Measurements from ENCODE around the gene SLC26A3.

The SLC26A3 gene

GRCh38 chr7:107818622-107819021, 15.6 kb upstream of the SLC26A3 start:
- Histone ChIP-seq H3K4me1 (ENCODE audit: control extremely low read depth in 1 of 4, control insufficient read depth in 4 of 4, insufficient read depth in 4 of 4, low read length in 3 of 4) (no peaks in the 10 kb centered on the region), H3K36me3 (ENCODE audit: control insufficient read depth in 4 of 4, insufficient read depth in 4 of 4, low read length in 3 of 4) (no peaks in the 10 kb centered on the region), H3K27me3 (replicated peaks in 2 of 5; ENCODE audit: control insufficient read depth in 4 of 5, insufficient read depth in 5 of 5, low read length in 4 of 5) (no peaks in the 10 kb centered on the region), H3K9me3 (ENCODE audit: control extremely low read depth in 1 of 5, control insufficient read depth in 4 of 5, insufficient read depth in 2 of 5, low read depth in 1 of 5, low read length in 4 of 5) (no peaks in the 10 kb centered on the region), H3K4me3 (ENCODE audit: control insufficient read depth in 1 of 7, extremely low read depth in 1 of 7, insufficient read depth in 4 of 7, low read depth in 2 of 7, low read length in 6 of 7) (no peak overlapping the region), H3K27ac (ENCODE audit: insufficient read depth in 1 of 2, low read depth in 1 of 2, low read length in 2 of 2, poor library complexity in 1 of 2, severe bottlenecking in 2 of 2) (no peak overlapping the region)
- no peak for DNase-seq
- WGBS (ENCODE audit: insufficient coverage): no CpG with 5 or more reads among the region's 2 CpGs
- CTCF ChIA-PET: no interaction called here
- POLR2A ChIA-PET: no interaction called here

DNA sequence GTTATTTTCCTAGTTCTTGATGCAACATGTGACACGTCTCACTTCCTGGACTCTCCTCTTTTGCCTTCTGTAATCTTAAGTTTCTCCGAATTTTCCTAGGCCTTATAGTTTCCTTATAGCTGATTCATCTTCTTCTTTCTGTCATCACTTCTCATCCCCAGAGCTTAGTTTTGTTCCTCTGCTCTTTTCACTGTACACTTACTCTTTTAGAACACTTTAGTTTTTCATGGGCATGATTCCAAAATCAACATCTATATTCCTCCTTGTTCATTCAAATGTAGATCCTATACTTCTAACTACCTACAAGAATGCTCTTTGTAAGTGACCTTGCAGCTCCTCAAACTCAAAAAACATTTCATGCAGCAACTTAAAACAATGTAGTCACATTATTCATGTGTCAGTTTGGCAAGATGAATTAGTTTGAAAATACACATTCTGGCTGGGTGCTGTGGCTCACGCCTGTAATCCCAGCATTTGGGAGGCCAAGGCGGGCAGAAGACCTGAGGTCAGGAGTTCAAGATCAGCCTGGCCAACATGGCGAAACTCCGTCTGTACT, 13.1 kb upstream of the SLC26A3 start:
- ChIA-PET POLR2A (no interaction called here), CTCF (no interaction called here)
- 96% methylated on average over 6 of the region's 6 CpGs for WGBS (ENCODE audit: insufficient coverage)
- no peaks in the 10 kb centered on the region for H3K27me3 ChIP-seq (replicated peaks in 2 of 5; ENCODE audit: control insufficient read depth in 4 of 5, insufficient read depth in 5 of 5, low read length in 4 of 5)
- H3K36me3 ChIP-seq (ENCODE audit: control insufficient read depth in 4 of 4, insufficient read depth in 4 of 4, low read length in 3 of 4): no peaks in the 10 kb centered on the region
- H3K4me3 ChIP-seq (ENCODE audit: control insufficient read depth in 1 of 7, extremely low read depth in 1 of 7, insufficient read depth in 4 of 7, low read depth in 2 of 7, low read length in 6 of 7): no peak overlapping the region
- no peak for DNase-seq
- H3K9me3 ChIP-seq (ENCODE audit: control extremely low read depth in 1 of 5, control insufficient read depth in 4 of 5, insufficient read depth in 2 of 5, low read depth in 1 of 5, low read length in 4 of 5): no peaks in the 10 kb centered on the region
- H3K27ac ChIP-seq (ENCODE audit: insufficient read depth in 1 of 2, low read depth in 1 of 2, low read length in 2 of 2, poor library complexity in 1 of 2, severe bottlenecking in 2 of 2): no peak overlapping the region
- no peaks in the 10 kb centered on the region for H3K4me1 ChIP-seq (ENCODE audit: control extremely low read depth in 1 of 4, control insufficient read depth in 4 of 4, insufficient read depth in 4 of 4, low read length in 3 of 4)

DNA sequence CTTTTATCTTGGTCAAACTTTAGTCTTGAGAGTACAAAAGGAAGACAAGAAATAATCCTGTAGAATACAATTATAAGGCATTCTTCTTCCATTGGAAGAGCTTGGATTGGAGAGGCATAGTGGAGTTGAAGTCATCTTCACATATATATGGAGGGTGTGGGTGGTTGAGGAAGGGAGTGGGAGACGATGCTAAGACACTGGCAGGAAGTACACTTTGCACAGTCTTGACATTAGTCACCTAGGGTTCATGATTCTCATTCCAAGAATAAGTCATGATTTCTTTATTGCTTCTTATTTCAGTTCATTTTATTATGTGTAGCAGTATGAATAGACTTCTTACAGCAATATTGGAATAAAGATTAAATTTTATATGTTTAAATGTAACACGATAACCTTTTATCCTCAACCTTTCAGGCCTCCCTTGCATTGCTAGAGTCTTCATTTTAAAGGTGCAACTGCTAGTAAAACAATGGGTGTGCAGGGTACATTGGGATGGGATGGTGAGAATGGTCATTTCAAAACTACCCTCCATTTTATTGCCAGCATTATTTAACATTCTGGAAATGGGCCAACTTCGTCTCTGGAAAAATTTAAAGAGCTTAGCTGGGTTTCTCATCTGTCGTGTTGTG, 12.3 kb upstream of the SLC26A3 start:
- Histone ChIP-seq H3K4me1 (ENCODE audit: control extremely low read depth in 1 of 4, control insufficient read depth in 4 of 4, insufficient read depth in 4 of 4, low read length in 3 of 4) (no peaks in the 10 kb centered on the region), H3K9me3 (ENCODE audit: control extremely low read depth in 1 of 5, control insufficient read depth in 4 of 5, insufficient read depth in 2 of 5, low read depth in 1 of 5, low read length in 4 of 5) (no peaks in the 10 kb centered on the region), H3K27ac (ENCODE audit: insufficient read depth in 1 of 2, low read depth in 1 of 2, low read length in 2 of 2, poor library complexity in 1 of 2, severe bottlenecking in 2 of 2) (no peak overlapping the region), H3K27me3 (replicated peaks in 2 of 5; ENCODE audit: control insufficient read depth in 4 of 5, insufficient read depth in 5 of 5, low read length in 4 of 5) (no peaks in the 10 kb centered on the region), H3K4me3 (ENCODE audit: control insufficient read depth in 1 of 7, extremely low read depth in 1 of 7, insufficient read depth in 4 of 7, low read depth in 2 of 7, low read length in 6 of 7) (no peak overlapping the region), H3K36me3 (ENCODE audit: control insufficient read depth in 4 of 4, insufficient read depth in 4 of 4, low read length in 3 of 4) (no peaks in the 10 kb centered on the region)
- no CpG with 5 or more reads among the region's 4 CpGs for WGBS (ENCODE audit: insufficient coverage)
- DNase-seq: no peak
- CTCF ChIA-PET: no interaction called here
- POLR2A ChIA-PET: no interaction called here

GRCh38 chr7:107813524-107813923, 10.5 kb upstream of the SLC26A3 start:
- ChIA-PET POLR2A (no interaction called here), CTCF (no interaction called here)
- no peak for DNase-seq
- Histone ChIP-seq H3K9me3 (ENCODE audit: control extremely low read depth in 1 of 5, control insufficient read depth in 4 of 5, insufficient read depth in 2 of 5, low read depth in 1 of 5, low read length in 4 of 5) (no peaks in the 10 kb centered on the region), H3K27me3 (replicated peaks in 2 of 5; ENCODE audit: control insufficient read depth in 4 of 5, insufficient read depth in 5 of 5, low read length in 4 of 5) (no peaks in the 10 kb centered on the region), H3K36me3 (ENCODE audit: control insufficient read depth in 4 of 4, insufficient read depth in 4 of 4, low read length in 3 of 4) (no peaks in the 10 kb centered on the region), H3K27ac (ENCODE audit: insufficient read depth in 1 of 2, low read depth in 1 of 2, low read length in 2 of 2, poor library complexity in 1 of 2, severe bottlenecking in 2 of 2) (no peak overlapping the region), H3K4me3 (ENCODE audit: control insufficient read depth in 1 of 7, extremely low read depth in 1 of 7, insufficient read depth in 4 of 7, low read depth in 2 of 7, low read length in 6 of 7) (no peak overlapping the region), H3K4me1 (ENCODE audit: control extremely low read depth in 1 of 4, control insufficient read depth in 4 of 4, insufficient read depth in 4 of 4, low read length in 3 of 4) (no peaks in the 10 kb centered on the region)
- 100% methylated on average over 2 of the region's 3 CpGs for WGBS (ENCODE audit: insufficient coverage)

GRCh38 chr7:107811934-107812333, 8.9 kb upstream of the SLC26A3 start:
- Histone ChIP-seq H3K4me3 (ENCODE audit: control insufficient read depth in 1 of 7, extremely low read depth in 1 of 7, insufficient read depth in 4 of 7, low read depth in 2 of 7, low read length in 6 of 7) (no peak overlapping the region), H3K36me3 (ENCODE audit: control insufficient read depth in 4 of 4, insufficient read depth in 4 of 4, low read length in 3 of 4) (no peaks in the 10 kb centered on the region), H3K4me1 (ENCODE audit: control extremely low read depth in 1 of 4, control insufficient read depth in 4 of 4, insufficient read depth in 4 of 4, low read length in 3 of 4) (no peaks in the 10 kb centered on the region), H3K9me3 (ENCODE audit: control extremely low read depth in 1 of 5, control insufficient read depth in 4 of 5, insufficient read depth in 2 of 5, low read depth in 1 of 5, low read length in 4 of 5) (no peaks in the 10 kb centered on the region), H3K27ac (ENCODE audit: insufficient read depth in 1 of 2, low read depth in 1 of 2, low read length in 2 of 2, poor library complexity in 1 of 2, severe bottlenecking in 2 of 2) (no peak overlapping the region), H3K27me3 (replicated peaks in 2 of 5; ENCODE audit: control insufficient read depth in 4 of 5, insufficient read depth in 5 of 5, low read length in 4 of 5) (no peaks in the 10 kb centered on the region)
- ChIA-PET CTCF (no interaction called here), POLR2A (no interaction called here)
- WGBS (ENCODE audit: insufficient coverage): 97% methylated on average over 3 of the region's 5 CpGs
- DNase-seq: no peak

- ChIA-PET POLR2A (no interaction called here), CTCF (interaction anchor here (0.7 kb wide), 1 partner anchor 58 kb away, joined by 3 read pairs; no protein-coding TSS in a partner anchor)
- Histone ChIP-seq H3K9me3 (ENCODE audit: control extremely low read depth in 1 of 5, control insufficient read depth in 4 of 5, insufficient read depth in 2 of 5, low read depth in 1 of 5, low read length in 4 of 5) (no peaks in the 10 kb centered on the region), H3K4me3 (ENCODE audit: control insufficient read depth in 1 of 7, extremely low read depth in 1 of 7, insufficient read depth in 4 of 7, low read depth in 2 of 7, low read length in 6 of 7) (no peak overlapping the region), H3K36me3 (ENCODE audit: control insufficient read depth in 4 of 4, insufficient read depth in 4 of 4, low read length in 3 of 4) (no peaks in the 10 kb centered on the region), H3K27ac (ENCODE audit: insufficient read depth in 1 of 2, low read depth in 1 of 2, low read length in 2 of 2, poor library complexity in 1 of 2, severe bottlenecking in 2 of 2) (no peak overlapping the region), H3K27me3 (replicated peaks in 2 of 5; ENCODE audit: control insufficient read depth in 4 of 5, insufficient read depth in 5 of 5, low read length in 4 of 5) (no peaks in the 10 kb centered on the region), H3K4me1 (ENCODE audit: control extremely low read depth in 1 of 4, control insufficient read depth in 4 of 4, insufficient read depth in 4 of 4, low read length in 3 of 4) (no peaks in the 10 kb centered on the region)
- no CpG with 5 or more reads among the region's 3 CpGs for WGBS (ENCODE audit: insufficient coverage)
- DNase-seq: no peak
Measured at GRCh38 chr7:107810626-107811025, 7.6 kb upstream of the SLC26A3 start.

- H3K27me3 ChIP-seq (replicated peaks in 2 of 5; ENCODE audit: control insufficient read depth in 4 of 5, insufficient read depth in 5 of 5, low read length in 4 of 5): no peaks in the 10 kb centered on the region
- POLR2A ChIA-PET: no interaction called here
- H3K4me1 ChIP-seq (ENCODE audit: control extremely low read depth in 1 of 4, control insufficient read depth in 4 of 4, insufficient read depth in 4 of 4, low read length in 3 of 4): no peaks in the 10 kb centered on the region
- H3K9me3 ChIP-seq (ENCODE audit: control extremely low read depth in 1 of 5, control insufficient read depth in 4 of 5, insufficient read depth in 2 of 5, low read depth in 1 of 5, low read length in 4 of 5): no peaks in the 10 kb centered on the region
- H3K4me3 ChIP-seq (ENCODE audit: control insufficient read depth in 1 of 7, extremely low read depth in 1 of 7, insufficient read depth in 4 of 7, low read depth in 2 of 7, low read length in 6 of 7): no peak overlapping the region
- CTCF ChIA-PET: interaction anchor here (1.0 to 1.1 kb wide), 2 partner anchors 16 to 64 kb away, joined by 3 to 4 read pairs; no protein-coding TSS in a partner anchor
- no peak overlapping the region for H3K27ac ChIP-seq (ENCODE audit: insufficient read depth in 1 of 2, low read depth in 1 of 2, low read length in 2 of 2, poor library complexity in 1 of 2, severe bottlenecking in 2 of 2)
- WGBS (ENCODE audit: insufficient coverage): 98% methylated on average over 3 of the region's 4 CpGs
- DNase-seq: no peak
- no peaks in the 10 kb centered on the region for H3K36me3 ChIP-seq (ENCODE audit: control insufficient read depth in 4 of 4, insufficient read depth in 4 of 4, low read length in 3 of 4)
Measured at GRCh38 chr7:107809179-107809578, 6.2 kb upstream of the SLC26A3 start.
